K562 (cell line): ENCODE results near the gene GFOD2. TPM values are rescaled to one million over a fixed set of nuclear protein-coding genes. Genes with fewer than 3 reads are reported as not detected.

ENCODE experiments used
- ADNP ChIP-seq: fragments of 200-800 bp; sonication (Bioruptor generic); IDR thresholded peaks from 2 replicates; pipeline ENCODE4 v1.6.1; 2016; ENCODE audit warnings: missing genetic modification characterization, missing compliant biosample characterization
- ARID3A ChIP-seq: IDR thresholded peaks from 2 replicates; pipeline ENCODE4 v1.6.1; 2012; ENCODE audit warnings: low read depth, low read length, improper control_type of control experiment, borderline replicate concordance
- ARID4B ChIP-seq: sonication (generic); formaldehyde crosslinking; IDR thresholded peaks from 2 replicates; pipeline ENCODE4 v1.8.0; 2022; ENCODE audit warnings: mild to moderate bottlenecking, missing genetic modification reagents
- CBFA2T3 ChIP-seq: fragments of 450-650 bp; IDR thresholded peaks from 2 replicates; pipeline ENCODE4 v1.6.1; 2017
- CCNT2 ChIP-seq: IDR thresholded peaks from 2 replicates; pipeline ENCODE4 v1.6.1; 2011; ENCODE audit warnings: borderline replicate concordance, low read depth, mild to moderate bottlenecking, moderate library complexity, mixed read lengths, low read length; ENCODE audit not compliant: insufficient read length; ENCODE audit errors: extremely low read depth
- CREB3L1 ChIP-seq: fragments of 450-650 bp; IDR thresholded peaks from 2 replicates; pipeline ENCODE4 v1.6.1; 2014; ENCODE audit warnings: low read depth, mild to moderate bottlenecking, moderate library complexity, borderline replicate concordance
- DDX20 ChIP-seq: fragments of 450-650 bp; IDR thresholded peaks from 2 replicates; pipeline ENCODE4 v1.6.1; 2016; ENCODE audit warnings: missing genetic modification characterization, low read depth, mild to moderate bottlenecking, missing compliant biosample characterization, moderate library complexity
- DMBX1 ChIP-seq: fragments of 250-450 bp; sonication (Bioruptor Pico); IDR thresholded peaks from 2 replicates; pipeline ENCODE4 v1.8.0; 2022; ENCODE audit warnings: inconsistent platforms, mild to moderate bottlenecking, moderate library complexity, borderline replicate concordance
- EP300 ChIP-seq: IDR thresholded peaks from 2 replicates; pipeline ENCODE4 v1.6.1; 2012; ENCODE audit warnings: low read length, improper control_type of control experiment
- HNRNPLL ChIP-seq: fragments of 200-400 bp; formaldehyde crosslinking; IDR thresholded peaks from 2 replicates; pipeline ENCODE4 v1.6.1; 2017; ENCODE audit warnings: low read length, low read depth, mild to moderate bottlenecking; ENCODE audit not compliant: poor library complexity, severe bottlenecking
- KLF16 ChIP-seq: IDR thresholded peaks from 2 replicates; pipeline ENCODE4 v1.6.1; 2016; ENCODE audit warnings: antibody characterized with exemption
- MTA3 ChIP-seq: fragments of 450-650 bp; formaldehyde crosslinking; IDR thresholded peaks from 2 replicates; pipeline ENCODE4 v1.6.1; 2017; ENCODE audit warnings: mild to moderate bottlenecking, borderline replicate concordance
- NFYB ChIP-seq: IDR thresholded peaks from 2 replicates; pipeline ENCODE4 v1.6.1; 2011; ENCODE audit warnings: mild to moderate bottlenecking, moderate library complexity; ENCODE audit not compliant: insufficient read length; ENCODE audit errors: extremely low read depth
- NR4A1 ChIP-seq, 2 experiments: fragments of 250-450 bp in 1 of 2; fragments of 450-650 bp in 1 of 2; sonication (Bioruptor Pico) in 1 of 2; IDR thresholded peaks; 2 replicates each; pipeline versions ENCODE4 v1.4.0 to v1.6.1; 2016 to 2020; ENCODE audit warnings: mild to moderate bottlenecking in 2 of 2, missing compliant biosample characterization in 1 of 2, missing genetic modification characterization in 1 of 2, moderate library complexity in 1 of 2
- POLR2AphosphoS2 ChIP-seq: IDR thresholded peaks from 2 replicates; pipeline ENCODE4 v1.6.1; 2012; ENCODE audit warnings: low read length, improper control_type of control experiment
- POLR3G ChIP-seq: IDR thresholded peaks from 2 replicates; pipeline ENCODE4 v1.6.1; 2011; ENCODE audit not compliant: insufficient read length, insufficient replicate concordance; ENCODE audit errors: extremely low read depth
- SIX5 ChIP-seq, 2 experiments: IDR thresholded peaks; 2 replicates each; pipeline ENCODE4 v1.6.1; 2011; ENCODE audit warnings: low read length in 2 of 2, borderline replicate concordance in 1 of 2, low read depth in 1 of 2, mild to moderate bottlenecking in 1 of 2, moderate library complexity in 1 of 2; ENCODE audit not compliant: insufficient read depth in 1 of 2
- STAT5B ChIP-seq: fragments of 250-450 bp; sonication (Bioruptor Pico); IDR thresholded peaks from 2 replicates; pipeline ENCODE4 v1.8.0; 2021; ENCODE audit warnings: mild to moderate bottlenecking, inconsistent platforms
- YBX1 ChIP-seq: fragments of 450-650 bp; IDR thresholded peaks from 2 replicates; pipeline ENCODE4 v1.7.1; 2016; ENCODE audit warnings: mild to moderate bottlenecking
- ZNF444 ChIP-seq: fragments of 250-450 bp; sonication (Bioruptor Pico); IDR thresholded peaks from 2 replicates; pipeline ENCODE4 v1.4.0; 2020; ENCODE audit warnings: mild to moderate bottlenecking, moderate library complexity
- ZNF445 ChIP-seq: fragments of 250-450 bp; sonication (Bioruptor Pico); IDR thresholded peaks from 2 replicates; pipeline ENCODE4 v1.4.0; 2020; ENCODE audit warnings: low read depth, mild to moderate bottlenecking, moderate library complexity
- polyA plus RNA-seq, 8 experiments: library from polyadenylated mRNA; depleted of rRNA in 4 of 8; stranded (reverse) in 5 of 8; unstranded in 3 of 8; fragments of >200 nt; fragmentation: Nextera tagmentation in 2 of 8; fragmentation: Illumina TruSeq in 1 of 8; extraction: Ambion mirVana in 2 of 8; extraction: Trizol in 1 of 8; gene quantifications; 2 replicates each; pipeline versions ENCODE4 v1.2.1 to v1.2.3, GENCODE V29; 2011 to 2014; ENCODE audit warnings: inconsistent platforms in 1 of 8, missing spikeins in 1 of 8
- total RNA-seq, 7 experiments: library from RNA; depleted of rRNA in 6 of 7; stranded (reverse); fragments of >200 nt in 6 of 7; fragmentation: Illumina TruSeq in 2 of 7; extraction: Trizol in 2 of 7; gene quantifications; 2 replicates each; pipeline versions ENCODE4 v1.2.1 to v1.2.3, GENCODE V29; 2011 to 2021; ENCODE audit warnings: low replicate concordance in 1 of 7

Gene GFOD2
- total and polyA plus RNA-seq, 9 of the 15 experiments (the other 6 are each of a cell fraction or from before 2014, with no cell fraction given), result 1.9 to 15.8 (median 11.1) TPM

- TF ChIP-seq NR4A1 (CRISPR knock-in tag; IDR thresholded peaks at IDR 0.05), result no peak
- TF ChIP-seq NR4A1 (tag; IDR thresholded peaks at IDR 0.05), result 0 out of 2 replicates have a peak, but pooled peaks have one; percentile 50
- peak; percentile 24 for TF ChIP-seq HNRNPLL
- no peak for TF ChIP-seq ARID3A
- no peak for TF ChIP-seq CREB3L1
- no peak for TF ChIP-seq STAT5B
- peak; percentile 58; the same call in 1 of the 2 replicates for TF ChIP-seq ARID4B
- no peak for TF ChIP-seq SIX5 (IDR thresholded peaks at IDR 0.05; ENCODE audit: borderline replicate concordance in 1 of 2, insufficient read depth in 1 of 2, low read depth in 1 of 2, low read length in 2 of 2)
- TF ChIP-seq ZNF445, result no peak
- TF ChIP-seq CBFA2T3, result no peak
- TF ChIP-seq MTA3, result peak; percentile 36; the same call in 1 of the 2 replicates
- TF ChIP-seq DDX20 (tag), result no peak
- TF ChIP-seq EP300, result no peak; the same call in 1 of the 2 replicates
- peak; percentile 49 for TF ChIP-seq NFYB
- TF ChIP-seq DMBX1, result no peak
- TF ChIP-seq POLR3G, result no peak
- TF ChIP-seq POLR2AphosphoS2, result no peak
- TF ChIP-seq ADNP (tag), result no peak
- no peak for TF ChIP-seq ZNF444 (CRISPR knock-in tag)
- no peak for TF ChIP-seq YBX1
- no peak for TF ChIP-seq KLF16
- peak; percentile 50 for TF ChIP-seq CCNT2
These were observed 58.5 kb downstream of the GFOD2 start, which contains the start of gene PARD6A (continued) for GRCh38 chr16:67660564-67661028.
